Activated CD8-positive, alpha-beta memory T cell treated with anti-CD3 and anti-CD28 coated beads, Interleukin-2, amount 50 U/mL, for 4 hours (primary cell): ENCODE results near the gene RAPGEF4.

Source experiments
- DNase-seq: peaks from one replicate; pipeline ENCODE4 v3.0.0-alpha.2; 2020

RAPGEF4 gene

GRCh38 chr2:173048897-173049661, 313.4 kb downstream of the RAPGEF4 start:
- no peak for DNase-seq

- no peak for DNase-seq
These were observed 314.2 kb downstream of the RAPGEF4 start for GRCh38 chr2:173049831-173050230.

- DNase-seq, result no peak
These were observed 315.0 kb downstream of the RAPGEF4 start for GRCh38 chr2:173050684-173051083.

- DNase-seq, result no peak
These were observed 316.0 kb downstream of the RAPGEF4 start for GRCh38 chr2:173051463-173052215.

- no peak for DNase-seq
These were observed 317.5 kb downstream of the RAPGEF4 start for GRCh38 chr2:173053043-173053699.

- DNase-seq, result no peak
These were observed 318.8 kb downstream of the RAPGEF4 start for GRCh38 chr2:173054466-173054865.

- no peak for DNase-seq
These were observed 321.2 kb downstream of the RAPGEF4 start for GRCh38 chr2:173056705-173057364.

GRCh38 chr2:173058097-173058496, 322.5 kb downstream of the RAPGEF4 start:
- no peak for DNase-seq

- DNase-seq, result no peak
These were observed 323.0 kb downstream of the RAPGEF4 start for GRCh38 chr2:173058673-173059072.

GRCh38 chr2:173059292-173059691, 323.6 kb downstream of the RAPGEF4 start:
- DNase-seq, result no peak

GRCh38 chr2:173059971-173060461, 324.4 kb downstream of the RAPGEF4 start:
- DNase-seq, result no peak

- DNase-seq, result no peak
These were observed 327.2 kb downstream of the RAPGEF4 start for GRCh38 chr2:173062801-173063200.

GRCh38 chr2:173064151-173064805, 328.6 kb downstream of the RAPGEF4 start:
- no peak for DNase-seq

GRCh38 chr2:173066887-173067676, 331.4 kb downstream of the RAPGEF4 start:
- no peak for DNase-seq

GRCh38 chr2:173075056-173075780, 339.6 kb downstream of the RAPGEF4 start:
- no peak for DNase-seq

GRCh38 chr2:173075781-173076580, 340.3 kb downstream of the RAPGEF4 start, which contains the start of gene MAP3K20:
MAP3K20 (plus strand) TSS chr2:173075846; CDS start chr2:173091032, 15,186 bp downstream.
- DNase-seq, result peak; percentile 32

GRCh38 chr2:173076581-173077345, 341.1 kb downstream of the RAPGEF4 start:
- peak; percentile 14 for DNase-seq

GRCh38 chr2:173077506-173078177, 342.0 kb downstream of the RAPGEF4 start:
- no peak for DNase-seq
